ENCODE data around the gene PPARGC1A. TPM values are rescaled to one million over a fixed set of nuclear protein-coding genes. Genes with fewer than 3 reads are reported as not detected.

The PPARGC1A gene
- total and polyA plus RNA-seq, 2 of the 13 experiments (the other 11 are each of a cell fraction or from before 2014, with no cell fraction given), result 20.7 to 37.3 TPM

GRCh38 chr4:23930750-23931488 lies 41.1 kb upstream of the PPARGC1A start (continued):
- TF ChIP-seq ZNF687 (CRISPR knock-in tag; IDR thresholded peaks at IDR 0.05) (peak; percentile 78), GTF3A (CRISPR knock-in tag; conservative IDR thresholded peaks at IDR 0.05) (no peak), SRSF9 (IDR thresholded peaks at IDR 0.05; ENCODE audit: borderline replicate concordance, insufficient read depth, low read depth, low read length, poor library complexity, severe bottlenecking) (no peak), ETV6 (CRISPR knock-in tag; conservative IDR thresholded peaks at IDR 0.05) (no peak), TAF1 (CRISPR knock-in tag; IDR thresholded peaks at IDR 0.05) (no peak), ZFP90 (CRISPR knock-in tag; IDR thresholded peaks at IDR 0.05; ENCODE audit: borderline replicate concordance) (no peak), ATF1 (CRISPR knock-in tag; IDR thresholded peaks at IDR 0.05) (no peak), ZNF878 (CRISPR knock-in tag; IDR thresholded peaks at IDR 0.05) (0 out of 2 replicates have a peak, but pooled peaks have one; percentile 40), NFE2 (CRISPR knock-in tag; IDR thresholded peaks at IDR 0.05) (no peak), ZC3H13 (CRISPR knock-in tag; IDR thresholded peaks at IDR 0.05) (no peak), ZKSCAN5 (CRISPR knock-in tag; IDR thresholded peaks at IDR 0.05) (no peak), EP300 (IDR thresholded peaks at IDR 0.05; ENCODE audit: low read depth in 2 of 2, low read length in 2 of 2) (0 out of 4 replicates have a peak, but pooled peaks of 1 of the 2 experiments have one; percentile 7), EP300 (CRISPR knock-in tag; IDR thresholded peaks at IDR 0.05; ENCODE audit: borderline replicate concordance) (no peak), ZNF205 (CRISPR knock-in tag; IDR thresholded peaks at IDR 0.05) (no peak), PAX8 (CRISPR knock-in tag; IDR thresholded peaks at IDR 0.05; ENCODE audit: borderline replicate concordance) (no peak), TBX2 (CRISPR knock-in tag; IDR thresholded peaks at IDR 0.05; ENCODE audit: borderline replicate concordance) (no peak), HDAC2 (CRISPR knock-in tag; IDR thresholded peaks at IDR 0.05) (no peak), CEBPB (IDR thresholded peaks at IDR 0.05; ENCODE audit: borderline replicate concordance, low read depth, low read length) (peak; percentile 68), ZNF605 (CRISPR knock-in tag; IDR thresholded peaks at IDR 0.05) (no peak), HNRNPUL1 (IDR thresholded peaks at IDR 0.05; ENCODE audit: low read depth, low read length) (no peak), ZBTB4 (CRISPR knock-in tag; IDR thresholded peaks at IDR 0.05; ENCODE audit: borderline replicate concordance) (no peak), ZBTB26 (CRISPR knock-in tag; IDR thresholded peaks at IDR 0.05; ENCODE audit: borderline replicate concordance) (0 out of 2 replicates have a peak, but pooled peaks have one; percentile 33)

All from HepG2 (cell line).